NCI-H526 (cell line): ENCODE measurements around the gene CROT.

Experiments
- DNase-seq, 2 experiments: peaks; one replicate each; lab custom pipeline; 2025; lab: John Stamatoyannopoulos, UW

CROT gene

GRCh38 chr7:87414794-87415188, 69.3 kb downstream of the CROT start:
- no peak for DNase-seq

- DNase-seq: peak; percentile 52 to 80
Measured at GRCh38 chr7:87416682-87417587, 71.5 kb downstream of the CROT start.

GRCh38 chr7:87420173-87420572, 74.7 kb downstream of the CROT start:
- no peak for DNase-seq

GRCh38 chr7:87424075-87424474, 78.6 kb downstream of the CROT start:
- DNase-seq: no peak

- DNase-seq: peak in 1 of 2 experiments; percentile 17
Measured at GRCh38 chr7:87426160-87426559, 80.7 kb downstream of the CROT start.

GRCh38 chr7:87427288-87427687, 81.8 kb downstream of the CROT start:
- no peak for DNase-seq

- DNase-seq: no peak
Measured at GRCh38 chr7:87432536-87432935, 87.1 kb downstream of the CROT start.

GRCh38 chr7:87435546-87435945, 90.1 kb downstream of the CROT start:
- DNase-seq: no peak

- no peak for DNase-seq
Measured at GRCh38 chr7:87445897-87446296, 100.4 kb downstream of the CROT start.

- DNase-seq: no peak
Measured at GRCh38 chr7:87447116-87447635, 101.7 kb downstream of the CROT start.

GRCh38 chr7:87448388-87448787, 102.9 kb downstream of the CROT start:
- DNase-seq: no peak
